MM.1S (cell line): ENCODE data around the gene MMP21.

Experiments used
- DNase-seq: peaks from one replicate; pipeline ENCODE4 v3.0.0-alpha.2; 2015
- H2AFZ ChIP-seq: fragments of 300-600 bp; sonication (generic); 2 replicates; pipeline ENCODE4 v1.6.0; 2016; ENCODE audit warnings: antibody characterized with exemption, low read length
- H3F3A ChIP-seq: fragments of 300-600 bp; sonication (generic); 2 replicates; pipeline ENCODE4 v1.6.1; 2016; ENCODE audit warnings: mild to moderate bottlenecking, antibody characterized with exemption, low read length, moderate library complexity, mixed read lengths; ENCODE audit not compliant: insufficient read depth
- H3K27ac ChIP-seq: fragments of 300-600 bp; sonication (generic); 2 replicates; pipeline ENCODE4 v1.5.1; 2016; ENCODE audit warnings: mild to moderate bottlenecking, low read length
- H3K27me3 ChIP-seq: fragments of 300-600 bp; sonication (generic); replicated peaks from 2 replicates; pipeline ENCODE4 v1.6.0; 2016; ENCODE audit warnings: low read length; ENCODE audit not compliant: insufficient read depth
- H3K36me3 ChIP-seq: fragments of 300-600 bp; sonication (generic); replicated peaks from 2 replicates; pipeline ENCODE4 v1.6.1; 2016; ENCODE audit warnings: mild to moderate bottlenecking, low read length, mixed read lengths; ENCODE audit not compliant: insufficient read depth
- H3K4me1 ChIP-seq: fragments of 300-600 bp; sonication (generic); 2 replicates; pipeline ENCODE4 v1.6.1; 2016; ENCODE audit warnings: low read length, mixed read lengths
- H3K4me2 ChIP-seq: fragments of 300-600 bp; sonication (generic); 2 replicates; pipeline ENCODE4 v1.6.0; 2016; ENCODE audit warnings: low read depth, low read length
- H3K4me3 ChIP-seq: fragments of 300-600 bp; sonication (generic); 2 replicates; pipeline ENCODE4 v1.5.1; 2016; ENCODE audit warnings: low read length, mixed read lengths
- H3K79me2 ChIP-seq: fragments of 300-600 bp; sonication (generic); 2 replicates; pipeline ENCODE4 v1.6.1; 2016; ENCODE audit warnings: mixed run types, low read length, mixed read lengths
- H3K9ac ChIP-seq: fragments of 300-600 bp; sonication (generic); 2 replicates; pipeline ENCODE4 v1.6.1; 2016; ENCODE audit warnings: low read length, mixed read lengths
- H3K9me2 ChIP-seq: fragments of 300-600 bp; sonication (generic); replicated peaks from 2 replicates; pipeline ENCODE4 v1.6.1; 2016; ENCODE audit warnings: mild to moderate bottlenecking, low read length, mixed read lengths; ENCODE audit not compliant: insufficient read depth
- H3K9me3 ChIP-seq: fragments of 300-600 bp; sonication (generic); replicated peaks from 2 replicates; pipeline ENCODE4 v1.6.1; 2016; ENCODE audit warnings: mild to moderate bottlenecking, low read length, mixed read lengths; ENCODE audit not compliant: insufficient read depth
- H4K20me1 ChIP-seq: fragments of 300-600 bp; sonication (generic); 2 replicates; pipeline ENCODE4 v1.6.1; 2016; ENCODE audit warnings: mild to moderate bottlenecking, low read length, moderate library complexity, mixed read lengths; ENCODE audit not compliant: insufficient read depth
- EZH2 ChIP-seq: fragments of 300-600 bp; sonication (generic); optimal IDR thresholded peaks from 2 replicates; pipeline ENCODE3; 2017; ENCODE audit warnings: low read depth, mild to moderate bottlenecking, antibody characterized with exemption, low read length, mixed read lengths
- EZH2phosphoT487 ChIP-seq: fragments of 300-600 bp; sonication (generic); IDR thresholded peaks from 2 replicates; pipeline ENCODE4 v1.6.1; 2018; ENCODE audit warnings: antibody characterized with exemption, low read length
- TF ChIP-seq, protein P1 (sequence below): fragments of 300-600 bp; sonication (generic); IDR thresholded peaks from 2 replicates; pipeline ENCODE4 v1.5.1; 2016; ENCODE audit warnings: antibody characterized with exemption, low read length, mixed read lengths

The MMP21 gene

DNA sequence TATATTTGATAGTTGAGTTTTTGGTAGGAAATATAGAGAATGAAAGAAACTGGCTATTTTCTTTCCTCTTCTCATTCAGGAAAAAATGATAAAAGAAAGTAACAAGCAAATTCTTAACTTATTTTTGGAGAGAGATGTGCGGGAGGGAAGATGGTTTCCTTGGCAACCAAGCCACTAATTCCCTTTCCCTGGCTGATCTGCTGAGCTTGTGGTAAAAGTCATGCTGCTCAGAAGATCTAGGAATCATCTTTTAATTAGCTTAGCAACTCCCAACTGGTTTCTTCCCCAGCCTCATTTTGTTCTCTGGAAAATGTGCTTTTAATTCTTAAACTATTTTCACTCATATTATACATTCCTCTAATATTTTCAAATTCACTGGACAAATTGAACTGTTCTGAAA, 35.6 kb upstream of the MMP21 start:
- DNase-seq: no peak
- no peak overlapping the region for H2AFZ ChIP-seq
- H3K4me3 ChIP-seq: no peak overlapping the region
- H3F3A ChIP-seq: no peaks in the 10 kb centered on the region
- no peaks in the 10 kb centered on the region for H4K20me1 ChIP-seq
- H3K9me3 ChIP-seq: no peaks in the 10 kb centered on the region
- H3K79me2 ChIP-seq: no peaks in the 10 kb centered on the region
- H3K27me3 ChIP-seq: no peaks in the 10 kb centered on the region
- H3K4me2 ChIP-seq: no peak overlapping the region
- no peaks in the 10 kb centered on the region for H3K9me2 ChIP-seq
- no peaks in the 10 kb centered on the region; the same call in 1 of the 2 replicates for H3K36me3 ChIP-seq
- TF ChIP-seq EZH2 (no peak), EZH2phosphoT487 (no peak)
- TF ChIP-seq, protein P1, sequence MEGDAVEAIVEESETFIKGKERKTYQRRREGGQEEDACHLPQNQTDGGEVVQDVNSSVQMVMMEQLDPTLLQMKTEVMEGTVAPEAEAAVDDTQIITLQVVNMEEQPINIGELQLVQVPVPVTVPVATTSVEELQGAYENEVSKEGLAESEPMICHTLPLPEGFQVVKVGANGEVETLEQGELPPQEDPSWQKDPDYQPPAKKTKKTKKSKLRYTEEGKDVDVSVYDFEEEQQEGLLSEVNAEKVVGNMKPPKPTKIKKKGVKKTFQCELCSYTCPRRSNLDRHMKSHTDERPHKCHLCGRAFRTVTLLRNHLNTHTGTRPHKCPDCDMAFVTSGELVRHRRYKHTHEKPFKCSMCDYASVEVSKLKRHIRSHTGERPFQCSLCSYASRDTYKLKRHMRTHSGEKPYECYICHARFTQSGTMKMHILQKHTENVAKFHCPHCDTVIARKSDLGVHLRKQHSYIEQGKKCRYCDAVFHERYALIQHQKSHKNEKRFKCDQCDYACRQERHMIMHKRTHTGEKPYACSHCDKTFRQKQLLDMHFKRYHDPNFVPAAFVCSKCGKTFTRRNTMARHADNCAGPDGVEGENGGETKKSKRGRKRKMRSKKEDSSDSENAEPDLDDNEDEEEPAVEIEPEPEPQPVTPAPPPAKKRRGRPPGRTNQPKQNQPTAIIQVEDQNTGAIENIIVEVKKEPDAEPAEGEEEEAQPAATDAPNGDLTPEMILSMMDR: no peak
- no peaks in the 10 kb centered on the region for H3K4me1 ChIP-seq
- no peak overlapping the region for H3K9ac ChIP-seq
- H3K27ac ChIP-seq: no peak overlapping the region

DNA sequence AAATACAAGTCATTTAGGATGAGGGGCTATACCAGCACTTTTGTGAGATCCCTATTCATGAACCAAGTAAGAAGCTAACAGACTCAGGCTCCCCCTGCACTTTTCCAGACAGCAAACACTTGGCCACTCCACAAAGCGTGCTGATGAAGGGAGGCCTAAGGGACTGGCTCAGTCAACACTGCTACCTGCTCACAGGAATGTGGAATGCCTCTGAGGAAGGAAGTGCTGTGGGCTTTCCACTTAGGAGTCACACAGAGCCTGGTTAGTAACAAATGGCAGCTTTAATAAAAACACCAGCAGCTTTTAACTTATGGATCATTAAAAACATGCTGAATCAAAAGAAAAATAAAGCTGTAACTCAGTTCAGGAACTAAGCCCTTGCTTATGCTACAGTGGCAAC, 32.4 kb upstream of the MMP21 start:
- H3K27ac ChIP-seq: no peak overlapping the region
- no peaks in the 10 kb centered on the region for H3K27me3 ChIP-seq
- H3K79me2 ChIP-seq: no peaks in the 10 kb centered on the region
- H3K4me3 ChIP-seq: no peak overlapping the region
- no peaks in the 10 kb centered on the region; the same call in 1 of the 2 replicates for H3K36me3 ChIP-seq
- H3K9me2 ChIP-seq: no peaks in the 10 kb centered on the region
- no peak overlapping the region for H3K9ac ChIP-seq
- H3K9me3 ChIP-seq: no peaks in the 10 kb centered on the region
- no peak for DNase-seq
- H4K20me1 ChIP-seq: no peaks in the 10 kb centered on the region
- TF ChIP-seq, protein P1: no peak
- TF ChIP-seq EZH2phosphoT487: no peak
- TF ChIP-seq EZH2: no peak
- H3K4me1 ChIP-seq: no peaks in the 10 kb centered on the region
- no peak overlapping the region for H3K4me2 ChIP-seq
- H2AFZ ChIP-seq: no peak overlapping the region
- no peaks in the 10 kb centered on the region for H3F3A ChIP-seq

DNA sequence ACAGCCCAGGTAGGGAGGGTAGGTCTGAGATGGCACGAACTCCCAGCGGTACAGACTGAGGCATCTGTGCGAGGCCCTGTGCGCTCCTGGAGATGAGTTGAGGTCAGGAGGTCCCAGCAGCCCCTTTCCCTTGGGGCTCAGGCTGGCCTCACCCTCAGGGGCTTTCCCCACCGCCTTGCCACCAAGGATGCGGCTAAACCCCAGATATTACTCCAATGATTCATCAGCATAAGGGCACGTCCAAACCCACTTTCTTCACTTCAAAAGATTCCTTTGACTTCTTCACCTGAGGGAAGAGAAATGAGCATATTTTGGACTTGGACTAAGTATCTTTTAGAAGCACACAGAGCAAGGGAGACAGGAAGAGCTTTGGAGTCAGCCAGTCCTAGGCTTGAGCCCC, 27.1 kb upstream of the MMP21 start:
- Histone ChIP-seq H3K9ac (no peak overlapping the region), H2AFZ (no peak overlapping the region), H3K4me3 (no peak overlapping the region), H3K27me3 (no peaks in the 10 kb centered on the region), H3K36me3 (no peaks in the 10 kb centered on the region; the same call in 1 of the 2 replicates), H3K9me3 (no peaks in the 10 kb centered on the region), H3K4me2 (no peak overlapping the region), H4K20me1 (no peaks in the 10 kb centered on the region), H3K27ac (no peak overlapping the region), H3K4me1 (peaks cover 24% of the 10 kb centered on the region), H3K9me2 (no peaks in the 10 kb centered on the region), H3K79me2 (no peaks in the 10 kb centered on the region), H3F3A (peaks cover 13% of the 10 kb centered on the region)
- no peak for DNase-seq
- TF ChIP-seq, protein P1: no peak
- TF ChIP-seq EZH2phosphoT487 (no peak), EZH2 (no peak)
